ENCODE results near the gene CCNI.

DNA sequence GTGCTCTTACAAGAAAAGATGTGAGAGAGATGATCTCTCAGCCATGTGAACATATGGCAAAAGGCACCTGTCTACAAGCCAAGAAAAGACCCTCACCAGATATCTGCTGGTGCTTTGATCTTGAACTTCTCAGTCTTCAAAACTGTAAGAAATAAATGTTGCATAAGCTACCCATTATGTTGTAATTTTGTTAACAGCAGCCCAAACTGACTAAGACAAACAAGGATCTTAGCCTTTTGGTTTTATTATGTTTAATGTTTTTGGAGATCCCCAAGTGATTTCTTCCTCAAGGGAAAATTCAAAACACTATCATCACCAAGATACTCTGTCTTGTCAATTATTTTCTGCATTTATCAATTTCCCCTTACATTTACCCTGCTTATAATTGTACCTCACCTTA is 21.8 kb upstream of the CCNI start:
- TF ChIP-seq, protein P1, sequence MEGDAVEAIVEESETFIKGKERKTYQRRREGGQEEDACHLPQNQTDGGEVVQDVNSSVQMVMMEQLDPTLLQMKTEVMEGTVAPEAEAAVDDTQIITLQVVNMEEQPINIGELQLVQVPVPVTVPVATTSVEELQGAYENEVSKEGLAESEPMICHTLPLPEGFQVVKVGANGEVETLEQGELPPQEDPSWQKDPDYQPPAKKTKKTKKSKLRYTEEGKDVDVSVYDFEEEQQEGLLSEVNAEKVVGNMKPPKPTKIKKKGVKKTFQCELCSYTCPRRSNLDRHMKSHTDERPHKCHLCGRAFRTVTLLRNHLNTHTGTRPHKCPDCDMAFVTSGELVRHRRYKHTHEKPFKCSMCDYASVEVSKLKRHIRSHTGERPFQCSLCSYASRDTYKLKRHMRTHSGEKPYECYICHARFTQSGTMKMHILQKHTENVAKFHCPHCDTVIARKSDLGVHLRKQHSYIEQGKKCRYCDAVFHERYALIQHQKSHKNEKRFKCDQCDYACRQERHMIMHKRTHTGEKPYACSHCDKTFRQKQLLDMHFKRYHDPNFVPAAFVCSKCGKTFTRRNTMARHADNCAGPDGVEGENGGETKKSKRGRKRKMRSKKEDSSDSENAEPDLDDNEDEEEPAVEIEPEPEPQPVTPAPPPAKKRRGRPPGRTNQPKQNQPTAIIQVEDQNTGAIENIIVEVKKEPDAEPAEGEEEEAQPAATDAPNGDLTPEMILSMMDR (IDR thresholded peaks at IDR 0.05) = no peak
- no peak for TF ChIP-seq ZFX (IDR thresholded peaks at IDR 0.05; ENCODE audit: borderline replicate concordance)

All from 22Rv1 (cell line).